Tibial nerve (tissue), 4 donors: ENCODE results near the gene ZNF783.

Experiments used
- EP300 ChIP-seq, 2 donors: sonication (generic); formaldehyde crosslinking; IDR thresholded peaks; one replicate each; pipeline ENCODE4 v1.6.1; 2017; ENCODE audit warnings: antibody characterized with exemption in 2 of 2, mild to moderate bottlenecking in 1 of 2
- TF ChIP-seq, protein P1 (sequence below), 5 experiments: fragments of 200-600 bp in 3 of 5; fragments of 450-650 bp in 2 of 5; sonication (generic) in 3 of 5; IDR thresholded peaks; one replicate each; pipeline ENCODE4 v1.5.1; 2016 to 2019; ENCODE audit warnings: antibody characterized with exemption in 5 of 5, mild to moderate bottlenecking in 3 of 5, moderate library complexity in 2 of 5

DNA sequence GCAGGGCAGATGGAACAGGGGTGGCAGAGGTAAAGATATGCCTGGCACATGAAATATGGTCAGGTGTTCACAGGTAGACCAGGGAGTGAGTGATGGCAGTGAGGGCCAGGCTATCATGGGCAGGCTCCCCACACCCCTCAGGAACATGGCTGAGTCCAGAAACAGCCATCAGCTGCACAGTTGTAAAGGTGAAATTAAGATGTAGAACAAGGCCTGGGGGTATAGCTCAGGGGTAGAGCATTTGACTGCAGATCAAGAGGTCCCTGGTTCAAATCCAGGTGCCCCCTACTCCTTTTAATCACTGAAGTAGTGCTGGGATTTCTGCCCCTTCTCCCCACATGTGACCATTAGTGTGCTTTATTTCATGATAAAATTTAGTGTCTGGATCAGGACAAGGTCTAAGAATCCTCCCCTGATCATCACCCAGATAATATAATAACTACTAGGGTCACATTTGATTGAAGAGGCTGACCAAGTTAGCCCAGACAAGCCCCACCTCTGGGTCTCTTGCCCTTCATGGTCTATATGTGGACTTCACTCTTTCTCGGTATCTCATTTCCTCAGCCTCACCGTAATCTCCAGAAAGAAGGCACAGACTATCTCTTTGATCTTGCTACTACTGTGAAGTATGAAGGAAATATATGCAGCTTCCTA lies 69.0 kb downstream of the ZNF783 start:
- no peak for TF ChIP-seq EP300 (IDR thresholded peaks at IDR 0.05)
- TF ChIP-seq, protein P1, sequence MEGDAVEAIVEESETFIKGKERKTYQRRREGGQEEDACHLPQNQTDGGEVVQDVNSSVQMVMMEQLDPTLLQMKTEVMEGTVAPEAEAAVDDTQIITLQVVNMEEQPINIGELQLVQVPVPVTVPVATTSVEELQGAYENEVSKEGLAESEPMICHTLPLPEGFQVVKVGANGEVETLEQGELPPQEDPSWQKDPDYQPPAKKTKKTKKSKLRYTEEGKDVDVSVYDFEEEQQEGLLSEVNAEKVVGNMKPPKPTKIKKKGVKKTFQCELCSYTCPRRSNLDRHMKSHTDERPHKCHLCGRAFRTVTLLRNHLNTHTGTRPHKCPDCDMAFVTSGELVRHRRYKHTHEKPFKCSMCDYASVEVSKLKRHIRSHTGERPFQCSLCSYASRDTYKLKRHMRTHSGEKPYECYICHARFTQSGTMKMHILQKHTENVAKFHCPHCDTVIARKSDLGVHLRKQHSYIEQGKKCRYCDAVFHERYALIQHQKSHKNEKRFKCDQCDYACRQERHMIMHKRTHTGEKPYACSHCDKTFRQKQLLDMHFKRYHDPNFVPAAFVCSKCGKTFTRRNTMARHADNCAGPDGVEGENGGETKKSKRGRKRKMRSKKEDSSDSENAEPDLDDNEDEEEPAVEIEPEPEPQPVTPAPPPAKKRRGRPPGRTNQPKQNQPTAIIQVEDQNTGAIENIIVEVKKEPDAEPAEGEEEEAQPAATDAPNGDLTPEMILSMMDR (IDR thresholded peaks at IDR 0.05), result no peak
